Omental fat pad (tissue), 4 donors: ENCODE data around the gene MIX23. TPM values are rescaled to one million over a fixed set of nuclear protein-coding genes. Genes with fewer than 3 reads are reported as not detected.
A peak's percentile ranks its signal among the peaks of the same experiment; 100 is the strongest.

ENCODE experiments used
- ATAC-seq: fragments of 150-250 bp; one replicate; pipeline ENCODE4 v1.9.1; 2016; ENCODE audit warnings: mild to moderate bottlenecking, moderate library complexity; ENCODE audit not compliant: low FRiP score
- DNase-seq: peaks from one replicate; pipeline ENCODE4 v3.0.0-alpha.2; 2019; ENCODE audit warnings: low spot score
- CTCF ChIP-seq, 3 donors: fragments of 450-650 bp; IDR thresholded peaks; one replicate each; pipeline ENCODE4 v1.5.1; 2016 to 2017; ENCODE audit warnings: antibody characterized with exemption in 3 of 3, mild to moderate bottlenecking in 3 of 3, moderate library complexity in 2 of 3
- total RNA-seq, 4 donors: library from RNA; depleted of rRNA; stranded (reverse); fragments of >200 nt; gene quantifications; one replicate each; pipeline ENCODE4 v1.1.0, GENCODE V29; 2016

Gene MIX23
- total RNA-seq = 10 to 100 TPM; 12.9 to 21.6 (median 17.0) TPM

- no peak for TF ChIP-seq CTCF (IDR thresholded peaks at IDR 0.05)
Observed at GRCh38 chr3:122382888-122383666, at the start of gene MIX23. TSS of gene MIX23 (minus strand) at chr3:122383231. CDS start at chr3:122383224, 7 bp downstream.

DNA sequence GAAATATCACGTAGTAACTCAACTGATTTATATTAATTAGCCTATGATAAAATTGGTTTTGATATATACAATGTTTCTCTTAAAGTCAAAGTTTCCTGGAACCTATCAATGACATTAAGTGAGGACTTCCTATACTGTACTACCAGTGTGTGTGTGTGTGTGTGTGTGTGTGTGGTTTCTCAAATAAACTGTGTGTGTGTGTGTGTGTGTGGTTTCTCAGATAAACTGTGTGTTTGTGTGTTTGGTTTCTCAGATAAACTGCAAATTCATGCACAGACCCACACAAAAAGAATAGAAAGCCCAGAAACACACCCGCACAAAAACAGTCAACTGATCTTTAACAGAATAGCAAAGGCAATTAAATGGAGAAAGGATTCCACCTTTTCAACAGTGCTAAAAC, 47.3 kb upstream of the MIX23 start:
- DNase-seq (no peak), ATAC-seq (no peak)
- TF ChIP-seq CTCF (IDR thresholded peaks at IDR 0.05) = no peak

More at GRCh38 chr3:122382888-122383666, at the start of gene MIX23:
- peak; percentile 69 for ATAC-seq
- DNase-seq = peak; percentile 67

DNA sequence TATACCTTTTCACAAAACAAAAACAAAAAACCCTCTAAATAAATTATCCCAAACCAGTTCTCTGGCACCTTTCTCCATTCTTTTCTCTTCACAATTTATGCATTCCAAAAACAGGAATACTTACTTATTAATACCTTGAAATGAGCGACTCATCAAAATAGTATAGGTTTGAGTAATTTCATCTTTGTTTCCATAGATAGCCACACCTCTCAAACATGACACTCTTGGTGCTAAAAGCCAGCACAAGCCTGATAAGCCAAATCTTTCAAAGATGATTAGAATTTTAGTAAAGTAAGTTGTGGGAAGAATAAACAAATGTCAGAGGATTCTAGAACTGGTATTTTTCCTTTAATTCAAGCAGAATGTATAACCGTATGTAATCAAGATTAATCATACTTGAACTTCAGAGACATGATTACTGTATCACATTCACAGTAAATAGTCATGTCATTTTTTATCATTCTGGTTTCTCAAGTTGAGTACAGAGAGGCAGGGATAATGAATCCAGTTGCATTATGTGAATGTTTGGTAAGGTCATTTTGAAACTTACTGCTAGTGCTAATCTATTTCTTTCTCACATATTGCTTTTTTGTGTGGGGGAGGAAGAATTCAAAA, 44.9 kb upstream of the MIX23 start:
- DNase-seq (no peak), ATAC-seq (no peak)
- TF ChIP-seq CTCF (IDR thresholded peaks at IDR 0.05) = no peak

- TF ChIP-seq CTCF (IDR thresholded peaks at IDR 0.05) = no peak
Observed at GRCh38 chr3:122421836-122422235, 38.8 kb upstream of the MIX23 start.

GRCh38 chr3:122421101-122421500, 38.1 kb upstream of the MIX23 start:
- TF ChIP-seq CTCF (IDR thresholded peaks at IDR 0.05) = no peak
- DNase-seq = no peak
- ATAC-seq = no peak

More at GRCh38 chr3:122421836-122422235, 38.8 kb upstream of the MIX23 start:
- DNase-seq (no peak), ATAC-seq (no peak)

GRCh38 chr3:122416966-122417365, 33.9 kb upstream of the MIX23 start:
- DNase-seq (no peak), ATAC-seq (no peak)
- no peak for TF ChIP-seq CTCF (IDR thresholded peaks at IDR 0.05)
